T-helper 1 cell treated with Interleukin-12 subunit alpha and Interleukin-12 subunit beta and Interleukin-4 antibody, amounts not matched to agents 30 ng/mL and 1 ng/mL, for 36 hours (primary cell): ENCODE data around the gene TBL3. TPM values are rescaled to one million over a fixed set of nuclear protein-coding genes. Genes with fewer than 3 reads are reported as not detected.

ENCODE experiments used
- intact Hi-C: fragments of 100-400 bp; cut with micrococcal nuclease; formaldehyde crosslinking; loops from one replicate; pipeline ENCODE4 v1.15.1; 2024
- total RNA-seq: library from RNA; stranded (reverse); gene quantifications from 2 replicates; pipeline ENCODE4 v1.2.3, GENCODE V29; 2022

The TBL3 gene
- total RNA-seq, 1 donor from 2014 or later = 36.2 TPM

GRCh38 chr16:1942810-1943726 is 28.8 kb upstream of the TBL3 start, which contains the start of gene MSRB1:
Gene MSRB1 (minus strand): TSS chr16:1943199. CDS start chr16:1943156, 43 bp downstream.
- intact Hi-C loops = loop anchor here (1.0 to 5.0 kb wide), 13 partner anchors 14 to 1301 kb away; partner anchors contain the start of genes HAGH, MCRIP2, MEIOB and MLST8

- intact Hi-C loops = loop anchor here (5.0 kb wide), 2 partner anchors 82 to 1302 kb away; partner anchors contain the start of gene MCRIP2
These were observed 27.1 kb upstream of the TBL3 start for GRCh38 chr16:1944612-1945199.

GRCh38 chr16:1945559-1946391 is 26.1 kb upstream of the TBL3 start:
- intact Hi-C loops = no loop called here

GRCh38 chr16:1946495-1947368 is 25.1 kb upstream of the TBL3 start:
- intact Hi-C loops = no loop called here

GRCh38 chr16:1947369-1947670 is 24.5 kb upstream of the TBL3 start:
- intact Hi-C loops = no loop called here

GRCh38 chr16:1949507-1949906 is 22.3 kb upstream of the TBL3 start:
- intact Hi-C loops = no loop called here

GRCh38 chr16:1950047-1950446 is 21.8 kb upstream of the TBL3 start:
- intact Hi-C loops = no loop called here

GRCh38 chr16:1950559-1950958 is 21.3 kb upstream of the TBL3 start:
- intact Hi-C loops = no loop called here

GRCh38 chr16:1953734-1954133 is 18.1 kb upstream of the TBL3 start:
- intact Hi-C loops = no loop called here

GRCh38 chr16:1957434-1958142 is 14.3 kb upstream of the TBL3 start:
- intact Hi-C loops = loop anchor here (2.0 kb wide), 1 partner anchor 15 kb away; the partner anchor contains the start of gene TBL3

- intact Hi-C loops = loop anchor here (2.0 kb wide), 1 partner anchor 15 kb away; the partner anchor contains the start of gene TBL3
These were observed 13.7 kb upstream of the TBL3 start for GRCh38 chr16:1958143-1958491.

- intact Hi-C loops = loop anchor here (1.0 to 2.0 kb wide), 4 partner anchors 14 to 182 kb away; partner anchors contain the start of genes MSRB1, NTHL1, TBL3 and TSC2
These were observed 13.1 kb upstream of the TBL3 start for GRCh38 chr16:1958715-1959268.

- intact Hi-C loops = loop anchor here (1.0 to 10.0 kb wide), 5 partner anchors 13 to 345 kb away; partner anchors contain the start of genes CRAMP1, IFT140, MSRB1 and NTHL1
These were observed 12.4 kb upstream of the TBL3 start, which contains the start of gene NDUFB10 for GRCh38 chr16:1959269-1960039. Gene NDUFB10 (plus strand): TSS chr16:1959538. CDS start chr16:1959625, 87 bp downstream.

- intact Hi-C loops = loop anchor here (10.0 kb wide), 1 partner anchor 346 kb away; the partner anchor contains the start of genes CRAMP1 and IFT140
These were observed 10.9 kb upstream of the TBL3 start for GRCh38 chr16:1960665-1961630.

- intact Hi-C loops = loop anchor here (10.0 kb wide), 1 partner anchor 347 kb away; the partner anchor contains the start of genes CRAMP1 and IFT140
These were observed 10.2 kb upstream of the TBL3 start for GRCh38 chr16:1961651-1962067.

GRCh38 chr16:1962161-1963153 is 9.4 kb upstream of the TBL3 start:
- intact Hi-C loops = loop anchor here (10.0 kb wide), 1 partner anchor 348 kb away; the partner anchor contains the start of genes CRAMP1 and IFT140
